SJCRH30 (cell line): ENCODE results near the gene PLEKHJ1. TPM values are rescaled to one million over a fixed set of nuclear protein-coding genes. Genes with fewer than 3 reads are reported as not detected.

Experiments used
- DNase-seq, 2 experiments: peaks; one replicate each; pipeline ENCODE4 v3.0.0-alpha.2; 2015 to 2020
- H3K27ac ChIP-seq: fragments of 250-450 bp; sonication (Bioruptor Pico); 2 replicates; pipeline ENCODE4 v1.5.1; 2020; ENCODE audit warnings: mild to moderate bottlenecking, moderate library complexity
- H3K27me3 ChIP-seq: fragments of 250-450 bp; sonication (Bioruptor Pico); 2 replicates; pipeline ENCODE4 v1.5.1; 2020; ENCODE audit warnings: mild to moderate bottlenecking, moderate library complexity
- H3K36me3 ChIP-seq: fragments of 250-450 bp; sonication (Bioruptor Pico); 2 replicates; pipeline ENCODE4 v1.5.1; 2020; ENCODE audit warnings: mild to moderate bottlenecking, moderate library complexity
- H3K4me1 ChIP-seq: fragments of 250-450 bp; sonication (Bioruptor Pico); 2 replicates; pipeline ENCODE4 v1.5.1; 2020; ENCODE audit warnings: mild to moderate bottlenecking, moderate library complexity
- H3K4me3 ChIP-seq: fragments of 250-450 bp; sonication (Bioruptor Pico); 2 replicates; pipeline ENCODE4 v1.5.1; 2020; ENCODE audit warnings: mild to moderate bottlenecking, moderate library complexity
- H3K9me3 ChIP-seq: fragments of 250-450 bp; sonication (Bioruptor Pico); replicated peaks from 2 replicates; pipeline ENCODE4 v1.5.1; 2020; ENCODE audit warnings: mild to moderate bottlenecking, moderate library complexity
- total RNA-seq: library from RNA; depleted of rRNA; stranded (reverse); fragments of >200 nt; shearing (Covaris generic); gene quantifications from 2 replicates; pipeline ENCODE4 v1.2.3, GENCODE V29; 2014

PLEKHJ1 gene
- total RNA-seq, 1 experiment from 2014 or later: 52.7 TPM

GRCh38 chr19:2248136-2249009, 12.2 kb upstream of the PLEKHJ1 start:
- H3K4me1 ChIP-seq: no peaks in the 10 kb centered on the region
- no peaks in the 10 kb centered on the region for H3K27me3 ChIP-seq
- no peak overlapping the region for H3K4me3 ChIP-seq
- peaks cover 76% of the 10 kb centered on the region for H3K36me3 ChIP-seq
- no peak overlapping the region for H3K27ac ChIP-seq
- H3K9me3 ChIP-seq: no peaks in the 10 kb centered on the region
- DNase-seq: no peak

DNA sequence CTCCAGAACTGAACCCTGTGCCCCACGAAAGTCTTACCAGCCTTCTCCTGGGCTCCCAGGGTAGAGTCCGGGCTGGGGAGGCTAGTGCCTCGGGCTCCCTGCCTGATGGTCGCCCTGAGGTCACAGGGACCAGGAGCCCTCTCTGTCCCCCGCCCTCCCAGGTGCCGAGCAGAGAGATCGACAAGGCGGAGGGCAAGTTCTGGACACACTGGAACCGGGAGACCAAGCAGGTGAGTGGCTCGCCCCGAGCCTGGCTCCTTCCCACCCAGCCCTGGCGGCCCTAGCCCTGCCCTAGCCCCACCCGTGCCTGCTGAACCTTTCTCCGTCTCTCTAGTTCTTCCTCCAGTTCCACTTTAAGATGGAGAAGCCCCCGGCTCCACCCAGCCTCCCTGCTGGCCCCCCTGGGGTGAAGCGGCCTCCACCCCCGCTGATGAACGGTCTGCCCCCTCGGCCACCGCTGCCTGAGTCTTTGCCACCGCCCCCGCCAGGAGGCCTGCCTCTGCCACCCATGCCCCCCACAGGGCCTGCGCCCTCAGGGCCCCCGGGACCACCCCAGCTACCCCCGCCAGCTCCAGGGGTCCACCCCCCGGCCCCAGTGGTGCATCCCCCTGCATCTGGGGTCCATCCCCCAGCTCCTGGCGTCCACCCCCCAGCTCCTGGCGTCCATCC, 11.4 kb upstream of the PLEKHJ1 start:
- Histone ChIP-seq H3K36me3 (peaks cover 76% of the 10 kb centered on the region), H3K27ac (no peak overlapping the region), H3K4me1 (no peaks in the 10 kb centered on the region), H3K9me3 (no peaks in the 10 kb centered on the region), H3K4me3 (no peak overlapping the region), H3K27me3 (no peaks in the 10 kb centered on the region)
- no peak for DNase-seq

DNA sequence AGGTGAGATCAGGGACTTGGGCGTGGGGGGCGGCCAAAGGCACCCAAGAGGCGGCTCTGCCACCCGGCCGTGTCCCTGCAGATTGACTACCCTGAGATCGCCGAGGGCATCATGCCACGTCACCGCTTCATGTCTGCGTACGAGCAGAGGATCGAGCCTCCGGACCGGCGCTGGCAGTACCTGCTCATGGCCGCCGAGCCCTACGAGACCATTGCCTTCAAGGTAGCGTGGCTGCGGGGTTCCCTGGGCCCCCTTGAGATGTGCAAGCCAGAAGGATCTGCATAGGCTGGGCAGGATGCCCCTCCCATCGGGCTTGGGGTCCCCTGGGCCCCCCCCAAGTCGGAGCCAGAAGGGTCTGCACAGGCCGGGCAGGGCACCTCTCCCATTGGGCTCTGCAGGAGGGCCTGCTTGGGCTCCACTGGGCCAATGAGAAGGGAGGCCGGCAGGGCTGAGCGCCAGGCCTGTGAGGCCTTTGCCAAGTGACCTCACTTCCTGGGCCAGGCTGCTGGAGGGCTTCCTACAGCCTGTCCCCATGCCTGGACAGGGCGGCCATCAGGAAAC, 10.8 kb upstream of the PLEKHJ1 start:
- Histone ChIP-seq H3K9me3 (no peaks in the 10 kb centered on the region), H3K4me3 (no peak overlapping the region), H3K27ac (no peak overlapping the region), H3K36me3 (peaks cover 72% of the 10 kb centered on the region), H3K4me1 (no peaks in the 10 kb centered on the region), H3K27me3 (no peaks in the 10 kb centered on the region)
- DNase-seq: no peak

DNA sequence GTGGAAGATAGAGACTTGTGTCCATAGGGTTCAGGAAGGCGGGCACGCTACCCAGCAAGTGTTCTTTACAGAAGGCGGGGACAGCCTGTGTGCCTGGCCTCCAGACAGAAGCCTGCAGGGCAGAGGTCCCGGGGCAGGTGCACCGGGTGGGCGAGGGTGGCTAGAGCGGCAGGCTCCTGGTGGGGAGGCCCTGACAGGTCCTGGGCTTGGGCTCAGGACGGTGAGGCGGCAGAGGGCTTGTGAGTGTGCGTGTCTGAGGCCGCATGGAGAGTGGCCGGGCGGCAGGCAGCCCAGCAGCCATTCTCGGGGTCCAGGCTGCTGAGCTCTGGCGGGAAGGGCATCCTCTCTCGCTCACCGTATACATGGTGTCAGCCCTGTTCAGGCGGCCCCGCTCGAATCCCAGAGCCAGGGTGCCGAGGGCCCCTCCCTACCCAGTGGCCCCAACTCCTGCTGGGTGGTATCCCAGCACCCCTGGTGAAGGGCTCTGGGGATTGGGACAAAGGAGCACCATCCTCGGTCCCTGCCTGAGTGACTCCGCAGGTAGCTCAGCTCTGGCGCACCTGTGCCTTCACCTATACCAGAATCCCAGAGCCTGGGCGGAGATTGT, 10.0 kb upstream of the PLEKHJ1 start:
- H3K9me3 ChIP-seq: no peaks in the 10 kb centered on the region
- H3K27me3 ChIP-seq: no peaks in the 10 kb centered on the region
- H3K36me3 ChIP-seq: peaks cover 68% of the 10 kb centered on the region
- DNase-seq: no peak
- no peak overlapping the region for H3K4me3 ChIP-seq
- no peaks in the 10 kb centered on the region for H3K4me1 ChIP-seq
- H3K27ac ChIP-seq: no peak overlapping the region

- Histone ChIP-seq H3K27me3 (no peaks in the 10 kb centered on the region), H3K36me3 (peaks cover 65% of the 10 kb centered on the region), H3K9me3 (no peaks in the 10 kb centered on the region), H3K4me3 (no peak overlapping the region), H3K27ac (no peak overlapping the region), H3K4me1 (no peaks in the 10 kb centered on the region)
- no peak for DNase-seq
Observed at GRCh38 chr19:2245273-2245672, 9.1 kb upstream of the PLEKHJ1 start.

- no peaks in the 10 kb centered on the region for H3K27me3 ChIP-seq
- peaks cover 59% of the 10 kb centered on the region for H3K36me3 ChIP-seq
- no peaks in the 10 kb centered on the region for H3K4me1 ChIP-seq
- H3K9me3 ChIP-seq: no peaks in the 10 kb centered on the region
- no peak for DNase-seq
- no peak overlapping the region for H3K27ac ChIP-seq
- H3K4me3 ChIP-seq: no peak overlapping the region
Observed at GRCh38 chr19:2244486-2244885, 8.4 kb upstream of the PLEKHJ1 start.

GRCh38 chr19:2244125-2244411, 7.9 kb upstream of the PLEKHJ1 start:
- Histone ChIP-seq H3K9me3 (no peaks in the 10 kb centered on the region), H3K27ac (no peak overlapping the region), H3K36me3 (peaks cover 55% of the 10 kb centered on the region), H3K4me3 (no peak overlapping the region), H3K4me1 (no peaks in the 10 kb centered on the region), H3K27me3 (no peaks in the 10 kb centered on the region)
- no peak for DNase-seq

GRCh38 chr19:2243274-2244124, 7.4 kb upstream of the PLEKHJ1 start:
- peak; percentile 44 to 48 for DNase-seq
- no peak overlapping the region for H3K4me3 ChIP-seq
- no peaks in the 10 kb centered on the region for H3K9me3 ChIP-seq
- peaks cover 5% of the 10 kb centered on the region; the same call in 1 of the 2 replicates for H3K4me1 ChIP-seq
- no peak overlapping the region for H3K27ac ChIP-seq
- no peaks in the 10 kb centered on the region for H3K27me3 ChIP-seq
- peaks cover 54% of the 10 kb centered on the region for H3K36me3 ChIP-seq

DNA sequence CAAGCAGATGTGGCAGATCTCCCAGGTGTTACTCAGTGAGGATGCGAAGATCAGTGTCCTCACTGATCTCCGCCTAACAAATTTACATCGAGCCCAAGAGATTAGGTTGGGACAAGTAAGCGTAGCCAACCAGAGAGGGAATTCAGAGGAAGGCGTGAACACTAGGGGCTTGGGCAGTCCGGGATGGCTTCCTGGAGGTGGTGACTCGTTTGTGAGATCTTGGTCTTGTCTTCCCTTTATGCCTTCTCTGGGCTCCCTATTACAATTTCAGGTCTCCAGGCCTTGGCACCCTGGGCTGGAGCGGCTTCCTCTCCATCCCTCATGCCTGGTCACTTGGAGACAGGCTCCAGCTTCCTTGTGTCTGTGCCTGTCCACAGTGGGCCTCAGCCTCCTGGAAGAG, 6.7 kb upstream of the PLEKHJ1 start:
- Histone ChIP-seq H3K9me3 (no peaks in the 10 kb centered on the region), H3K27ac (no peak overlapping the region), H3K36me3 (peaks cover 59% of the 10 kb centered on the region), H3K27me3 (no peaks in the 10 kb centered on the region), H3K4me3 (no peak overlapping the region), H3K4me1 (peaks cover 9% of the 10 kb centered on the region; the same call in 1 of the 2 replicates)
- no peak for DNase-seq

GRCh38 chr19:2242092-2242537, 6.0 kb upstream of the PLEKHJ1 start:
- H3K27me3 ChIP-seq: no peaks in the 10 kb centered on the region
- H3K4me1 ChIP-seq: peaks cover 14% of the 10 kb centered on the region
- H3K36me3 ChIP-seq: peaks cover 57% of the 10 kb centered on the region
- no peak overlapping the region for H3K27ac ChIP-seq
- H3K9me3 ChIP-seq: no peaks in the 10 kb centered on the region
- H3K4me3 ChIP-seq: no peak overlapping the region
- DNase-seq: no peak

DNA sequence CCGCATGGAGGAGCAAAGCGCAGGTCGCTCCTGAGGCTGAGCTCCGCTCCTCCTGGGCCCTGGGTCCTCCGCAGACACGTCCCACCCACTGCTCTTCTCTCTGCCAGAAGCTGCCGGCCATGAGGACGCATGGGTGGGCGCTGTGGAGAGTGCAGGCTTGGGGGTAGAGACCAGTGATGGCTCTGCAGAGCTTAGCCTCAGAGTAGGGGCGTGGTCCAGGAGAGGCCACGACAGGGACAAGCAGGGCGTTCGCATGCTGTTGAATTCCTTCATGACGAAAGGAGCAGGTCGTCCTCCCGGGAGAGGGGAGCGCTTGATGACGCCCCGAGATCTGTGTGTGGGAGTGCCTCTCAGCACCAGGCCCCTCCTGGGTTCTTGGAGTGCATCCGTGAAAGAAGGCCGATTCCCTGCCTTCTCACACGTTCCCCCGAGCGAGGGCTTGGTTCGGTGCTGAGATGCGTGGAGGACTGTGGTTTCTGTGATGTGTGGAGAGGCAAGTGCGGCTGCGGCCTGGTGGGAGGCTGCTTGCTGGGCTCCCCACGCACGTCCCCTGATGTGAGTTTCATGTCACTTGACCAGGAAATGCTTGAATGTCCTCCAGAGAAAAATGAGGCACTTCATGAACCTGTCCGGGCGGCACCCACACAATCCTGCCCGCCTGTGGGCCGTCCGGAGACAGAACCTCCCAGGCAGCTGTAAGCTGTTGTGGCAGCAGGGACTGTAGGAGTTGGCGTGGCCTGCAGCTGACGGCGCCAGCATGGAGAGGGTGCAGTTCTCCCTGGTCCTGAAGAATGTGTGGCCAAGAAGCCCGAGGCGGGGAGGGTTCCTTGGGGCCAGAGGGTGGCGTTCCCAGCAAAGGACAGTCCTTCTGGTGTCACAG, 5.0 kb upstream of the PLEKHJ1 start:
- no peaks in the 10 kb centered on the region for H3K9me3 ChIP-seq
- H3K27me3 ChIP-seq: no peaks in the 10 kb centered on the region
- DNase-seq: no peak
- H3K27ac ChIP-seq: no peak overlapping the region
- H3K36me3 ChIP-seq: peaks cover 49% of the 10 kb centered on the region
- H3K4me1 ChIP-seq: peaks cover 14% of the 10 kb centered on the region
- H3K4me3 ChIP-seq: no peak overlapping the region

GRCh38 chr19:2239771-2240770, 3.9 kb upstream of the PLEKHJ1 start:
- DNase-seq: no peak
- H3K36me3 ChIP-seq: peaks cover 39% of the 10 kb centered on the region
- H3K4me1 ChIP-seq: peaks cover 14% of the 10 kb centered on the region
- no peak overlapping the region for H3K4me3 ChIP-seq
- H3K27me3 ChIP-seq: no peaks in the 10 kb centered on the region
- H3K9me3 ChIP-seq: no peaks in the 10 kb centered on the region
- no peak overlapping the region for H3K27ac ChIP-seq

- Histone ChIP-seq H3K27ac (no peak overlapping the region), H3K27me3 (no peaks in the 10 kb centered on the region), H3K9me3 (no peaks in the 10 kb centered on the region), H3K4me3 (no peak overlapping the region), H3K36me3 (peaks cover 31% of the 10 kb centered on the region), H3K4me1 (peaks cover 14% of the 10 kb centered on the region)
- DNase-seq: no peak
Observed at GRCh38 chr19:2239173-2239572, 3.0 kb upstream of the PLEKHJ1 start.
